Measurements from ENCODE around the gene FIG4. TPM values are rescaled to one million over a fixed set of nuclear protein-coding genes. Genes with fewer than 3 reads are reported as not detected.

The FIG4 gene
- total and polyA plus RNA-seq, 2 of the 4 experiments (the other 2 are of a cell fraction), result 12.1 to 15.4 TPM

GRCh38 chr6:109804020-109804419 lies 112.9 kb downstream of the FIG4 start:
- ChIA-PET POLR2A (ENCODE audit: unreplicated experiment) (interaction anchor here (0.6 kb wide), 1 partner anchor 1065 kb away, joined by 9 read pairs; no protein-coding TSS in a partner anchor), CTCF (no interaction called here)
- Histone ChIP-seq H3K27me3 (ENCODE audit: control insufficient read depth, insufficient read depth, low read length) (no peaks in the 10 kb centered on the region), H4K20me1 (ENCODE audit: insufficient read depth, low read length) (no peaks in the 10 kb centered on the region), H2BK5ac (ENCODE audit: low read depth, low read length, poor library complexity, severe bottlenecking) (no peak overlapping the region), H2BK120ac (ENCODE audit: low read depth, low read length) (no peak overlapping the region), H3K4ac (ENCODE audit: low read depth, low read length) (no peak overlapping the region), H3K4me3 (ENCODE audit: insufficient read depth, low read depth, low read length) (no peak overlapping the region), H3K23ac (ENCODE audit: low read depth, low read length) (no peak overlapping the region), H3K36me3 (ENCODE audit: control insufficient read depth, insufficient read depth, low read length) (no peaks in the 10 kb centered on the region; the same call in 1 of the 2 replicates), H3K9me3 (ENCODE audit: control insufficient read depth, insufficient read depth, low read length) (no peaks in the 10 kb centered on the region), H4K91ac (ENCODE audit: insufficient read depth, low read depth, low read length) (no peak overlapping the region), H2AK5ac (ENCODE audit: low read depth, low read length) (no peak overlapping the region), H3K4me1 (ENCODE audit: control insufficient read depth, insufficient read depth, low read length) (peaks cover 2% of the 10 kb centered on the region; the same call in 1 of the 2 replicates), H4K8ac (ENCODE audit: low read depth in 2 of 2, low read length in 2 of 2) (no peak overlapping the region), H4K5ac (ENCODE audit: low read depth, low read length) (no peak overlapping the region), H2AFZ (replicated peaks; ENCODE audit: low read length, poor library complexity) (no peak overlapping the region), H2AK9ac (replicated peaks; ENCODE audit: low read depth, low read length, poor library complexity) (no peak overlapping the region), H3K9me1 (ENCODE audit: insufficient read depth, low read length) (peaks cover 4% of the 10 kb centered on the region; the same call in 1 of the 2 replicates), H3K27ac (ENCODE audit: insufficient read depth, low read length) (no peak overlapping the region), H3K79me1 (ENCODE audit: low read depth in 1 of 2, low read length in 2 of 2) (no peaks in the 10 kb centered on the region), H3K4me2 (ENCODE audit: low read depth, low read length) (no peak overlapping the region), H3K9ac (ENCODE audit: low read depth, low read length) (no peak overlapping the region), H3K14ac (replicated peaks; ENCODE audit: low read depth, low read length) (no peak overlapping the region), H3K18ac (ENCODE audit: low read depth, low read length) (no peak overlapping the region), H3K56ac (ENCODE audit: extremely low read depth, insufficient read depth, low read length) (no peak overlapping the region), H2BK15ac (ENCODE audit: low read depth, low read length) (no peak overlapping the region), H2BK20ac (ENCODE audit: low read depth, low read length) (no peak overlapping the region)
- BruUV-seq (replicated peaks), result no TSS peak
- intact Hi-C loops (cut with micrococcal nuclease), result no loop called here
- no CpG with 5 or more reads among the region's 1 CpG for WGBS, 2 experiments (ENCODE audit: extremely low coverage in 2 of 2, insufficient read length in 1 of 2)
- in situ Hi-C loops (cut with MboI; ENCODE audit: low sequenced_read_pairs), result no loop called here
- ATAC-seq (ENCODE audit: low read depth) (peak; percentile 46), DNase-seq (peak; percentile 18)
- dilution Hi-C loops (cut with HindIII; ENCODE audit: low sequenced_read_pairs, unreplicated experiment), result no loop called here
- TF ChIP-seq RFX5 (IDR thresholded peaks at IDR 0.05; ENCODE audit: low read depth, low read length), result no peak
- no peak for TF ChIP-seq NFE2L2 (IDR thresholded peaks at IDR 0.05; ENCODE audit: low read depth, low read length)
